Measurements from ENCODE around the gene C14orf180.
"Not testable (repeated sequence)": the region's sequence is repeated elsewhere in the genome, so short reads cannot be mapped to it uniquely, and the experiment has no call there.

Gene C14orf180

DNA sequence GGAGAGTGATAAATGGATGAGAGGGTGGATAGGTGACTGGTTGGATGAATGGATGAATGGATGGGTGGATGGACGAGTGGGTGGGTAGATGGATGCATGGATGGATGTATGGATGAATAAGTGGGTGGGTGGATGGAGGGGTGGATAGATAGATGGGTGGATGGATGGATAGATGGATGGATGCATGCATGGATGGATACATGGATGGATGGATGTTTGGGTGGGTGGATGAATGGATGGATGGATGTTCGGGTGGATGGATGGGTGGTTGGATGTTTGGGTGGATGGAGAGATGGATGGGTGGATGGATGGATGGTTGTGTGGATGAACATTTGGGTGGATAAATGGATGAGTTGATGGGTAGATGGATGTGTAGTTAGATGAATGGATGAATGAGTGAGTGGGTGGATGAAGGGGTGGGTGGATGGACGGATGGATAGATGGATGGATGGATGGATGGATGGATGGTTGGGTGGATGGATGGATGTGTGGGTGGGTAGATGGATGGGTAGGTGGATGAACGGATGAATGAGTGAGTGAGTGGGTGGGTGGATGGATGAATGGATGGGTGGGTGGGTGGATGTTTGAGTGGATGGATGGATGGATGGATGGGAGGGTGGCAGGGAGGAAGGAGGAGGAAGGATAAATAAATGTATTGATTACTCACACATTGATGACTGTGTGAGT, 34.7 kb downstream of the C14orf180 start:
- DNase-seq (ENCODE audit: low read depth), result no peak

DNA sequence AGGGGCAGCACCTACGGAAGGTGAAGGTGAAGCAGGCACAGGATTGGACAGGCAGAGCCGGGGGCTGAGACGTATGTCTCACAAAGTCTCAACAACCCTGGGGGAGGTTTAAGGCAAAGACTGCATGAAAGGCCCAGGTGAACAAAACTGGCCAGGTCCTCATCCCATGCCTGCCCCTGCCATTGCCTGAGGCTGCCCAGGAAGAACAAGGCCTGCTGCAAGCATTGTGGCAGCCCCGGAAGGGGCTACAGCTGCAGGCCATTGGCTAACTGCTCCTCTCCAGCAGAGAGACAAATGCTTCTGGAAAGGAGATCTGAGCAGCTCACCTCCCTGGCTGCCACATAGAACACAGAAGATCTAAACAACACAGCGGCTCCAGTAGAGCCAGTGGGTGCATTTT, 45.4 kb downstream of the C14orf180 start:
- DNase-seq (ENCODE audit: low read depth), result no peak

DNA sequence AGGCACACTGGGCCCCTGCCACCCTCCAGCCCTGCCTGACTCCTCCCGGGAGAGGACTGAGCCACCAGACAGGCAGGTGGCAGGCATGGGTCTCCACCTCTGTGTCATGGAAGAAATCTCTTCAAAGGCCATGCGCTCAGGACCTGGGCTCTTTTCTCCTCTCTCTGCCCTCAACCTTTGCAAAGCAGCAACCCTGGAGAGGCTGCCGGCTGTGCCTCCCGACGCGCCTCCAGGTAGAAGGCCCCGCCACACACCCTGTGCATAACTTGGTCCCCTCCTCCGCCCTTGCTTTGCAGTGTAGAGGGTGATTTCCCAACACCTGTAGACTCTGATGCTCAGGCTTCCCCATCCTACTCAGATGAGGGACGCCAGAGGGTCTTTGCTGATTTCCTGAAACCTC, 53.2 kb downstream of the C14orf180 start:
- no peak for DNase-seq (ENCODE audit: low read depth)

GRCh38 chr14:104633276-104634137, 53.9 kb downstream of the C14orf180 start:
- DNase-seq (ENCODE audit: low read depth), result no peak

DNA sequence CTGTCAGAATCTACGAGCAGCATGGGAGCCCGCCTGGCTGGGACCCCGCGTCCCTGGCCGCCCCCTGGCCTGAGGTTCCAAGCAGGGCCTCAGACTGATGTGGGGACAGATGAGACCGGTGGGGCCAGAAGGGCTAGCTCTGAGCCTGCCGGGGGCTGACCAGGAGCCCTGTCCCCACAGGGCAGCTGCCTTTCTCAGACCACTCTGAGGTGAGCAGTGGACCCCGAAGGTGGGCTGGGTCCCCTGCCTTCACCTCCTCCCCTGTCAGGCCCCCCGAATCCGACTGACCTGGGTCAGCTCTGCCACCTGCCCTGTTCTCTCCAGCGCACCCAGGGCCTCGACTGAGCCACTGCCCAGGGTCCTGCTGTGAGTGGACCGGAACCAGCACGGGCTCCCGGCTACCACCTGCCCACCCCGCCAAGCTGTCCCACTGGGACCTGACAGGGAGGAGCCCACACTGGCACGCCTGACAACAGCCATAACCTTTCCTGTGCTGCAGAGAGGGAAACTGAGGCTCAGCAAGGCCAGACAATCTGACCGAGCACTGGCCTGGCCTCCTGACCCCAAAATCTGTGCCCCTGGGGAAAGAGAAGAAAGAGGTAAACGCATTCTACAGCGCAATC, 54.7 kb downstream of the C14orf180 start:
- no peak for DNase-seq (ENCODE audit: low read depth)

GRCh38 chr14:104634886-104635570, 55.5 kb downstream of the C14orf180 start:
- DNase-seq (ENCODE audit: low read depth), result no peak

GRCh38 chr14:104635717-104636116, 56.2 kb downstream of the C14orf180 start:
- no peak for DNase-seq (ENCODE audit: low read depth)

DNA sequence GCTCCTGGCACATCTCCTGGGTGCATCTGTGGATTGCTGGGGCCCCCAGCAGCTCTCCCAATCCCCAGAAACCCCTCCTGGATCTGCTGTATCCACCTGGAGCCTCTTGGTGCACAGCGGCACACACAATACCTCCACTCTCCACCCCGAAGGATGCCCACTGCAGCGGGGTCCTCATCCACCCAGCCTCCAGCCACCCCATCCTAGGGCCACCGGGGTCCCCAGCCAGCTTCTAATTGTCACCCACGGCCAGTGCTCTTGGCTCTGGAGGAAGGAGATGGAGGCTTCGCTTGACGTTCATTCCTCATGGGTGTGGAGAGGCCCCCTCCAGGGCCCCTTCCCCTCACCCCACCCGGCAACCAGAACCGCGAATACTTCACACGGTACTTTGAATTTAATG, 56.6 kb downstream of the C14orf180 start:
- no peak for DNase-seq (ENCODE audit: low read depth)

DNA sequence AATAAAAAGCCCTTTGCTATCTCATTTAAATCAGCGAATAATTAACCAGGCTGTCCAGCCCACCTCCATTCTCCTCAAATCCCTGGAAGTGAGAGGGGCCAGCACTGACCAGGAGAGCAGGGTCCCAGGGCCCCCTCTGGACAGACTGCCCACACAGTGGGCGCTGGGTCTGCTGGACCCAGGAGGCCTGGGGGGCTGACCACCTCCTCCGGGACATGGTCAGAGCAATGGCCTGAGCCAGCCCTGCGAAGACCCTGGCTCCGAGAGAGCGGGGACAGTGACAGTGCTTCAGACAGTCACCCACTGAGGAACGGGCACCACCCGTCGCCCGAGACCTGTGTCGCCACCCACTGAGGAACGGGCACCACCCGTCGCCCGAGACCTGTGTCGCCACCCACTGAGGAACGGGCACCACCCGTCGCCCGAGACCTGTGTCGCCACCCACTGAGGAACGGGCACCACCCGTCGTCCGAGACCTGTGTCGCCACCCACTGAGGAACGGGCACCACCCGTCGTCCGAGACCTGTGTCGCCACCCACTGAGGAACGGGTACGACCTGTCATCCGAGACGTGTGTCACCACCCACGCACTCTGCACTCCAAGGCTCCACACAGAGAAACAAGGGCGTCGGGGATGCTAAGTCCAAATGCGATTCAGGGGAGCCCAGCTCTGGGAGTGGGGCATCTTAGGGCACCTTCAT, 57.4 kb downstream of the C14orf180 start:
- DNase-seq (ENCODE audit: low read depth), result not testable (repeated sequence)

DNA sequence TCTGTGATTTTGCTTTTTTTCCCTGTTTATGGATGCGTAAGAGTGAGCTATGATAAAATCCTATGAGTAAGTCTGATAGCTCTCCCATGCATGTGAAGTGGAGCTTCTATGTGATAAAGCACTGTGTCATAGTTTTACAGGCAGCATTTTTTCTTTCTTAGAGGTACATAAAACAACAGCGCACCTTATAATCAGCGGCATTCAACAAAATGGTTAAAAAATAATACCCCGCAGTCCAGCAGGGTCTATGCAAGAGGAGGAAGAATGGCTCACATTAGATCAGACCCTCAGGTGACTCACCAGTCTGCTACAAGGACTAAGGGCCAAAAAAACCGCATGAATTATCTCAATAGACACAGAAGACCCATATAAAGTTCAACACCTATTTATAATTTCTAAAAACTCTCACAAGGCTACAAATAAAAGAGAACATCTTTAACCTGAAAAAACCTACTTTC, 58.0 kb downstream of the C14orf180 start:
- no peak for DNase-seq (ENCODE audit: low read depth)

- DNase-seq (ENCODE audit: low read depth), result no peak
These were observed 58.6 kb downstream of the C14orf180 start for GRCh38 chr14:104638190-104638589.

DNA sequence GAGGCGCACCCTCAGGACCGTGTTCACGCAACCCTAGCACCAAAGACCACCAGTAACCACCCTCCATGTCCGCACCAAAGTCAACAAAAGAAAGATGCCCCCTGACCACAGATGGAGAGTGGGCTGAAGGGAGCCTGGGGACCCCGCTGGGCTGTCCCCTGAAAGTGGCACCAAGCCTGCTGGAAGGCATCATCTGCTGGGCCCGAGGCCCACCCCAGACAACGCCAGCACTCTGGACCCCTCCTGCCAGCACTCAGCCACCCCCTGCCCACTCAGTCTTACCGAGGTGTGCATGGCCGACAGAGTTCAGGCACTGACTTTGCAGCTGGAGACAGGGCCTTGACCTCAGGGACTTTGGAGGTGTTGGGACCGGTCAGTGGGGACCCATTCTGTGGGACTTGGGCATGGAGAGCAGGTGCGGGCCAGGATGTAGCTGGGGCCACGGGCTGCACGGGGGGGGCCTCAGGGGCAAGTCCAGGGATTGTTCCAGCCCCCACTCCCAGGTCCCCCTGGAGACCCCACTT, 59.4 kb downstream of the C14orf180 start:
- DNase-seq (ENCODE audit: low read depth), result no peak

DNA sequence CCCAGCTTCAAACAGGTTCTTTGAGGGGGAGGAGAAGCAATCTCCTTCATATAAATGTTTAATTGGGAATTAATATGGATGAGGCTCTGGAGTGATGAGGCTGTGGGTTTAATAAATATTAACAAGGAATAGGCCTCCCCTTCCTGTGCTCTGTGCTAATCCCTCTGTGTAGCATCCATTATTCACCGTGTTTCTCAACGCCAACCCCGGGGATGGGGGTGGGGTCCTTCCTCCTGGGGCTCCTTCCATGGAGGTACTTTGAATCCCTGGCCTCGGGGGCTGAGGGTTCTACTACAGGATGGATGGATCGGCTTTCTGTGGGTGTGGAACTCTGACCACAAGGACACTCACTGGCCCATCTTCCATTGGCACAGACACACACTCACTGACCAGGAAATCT, 59.9 kb downstream of the C14orf180 start:
- DNase-seq (ENCODE audit: low read depth), result no peak

Data from CMK (cell line).